GM18861 (cell line): Measurements from ENCODE around the gene TNP1.

Experiments used
- ATAC-seq: cut with Tn5 transposase; IDR thresholded peaks from one replicate; pipeline ENCODE4 v1.9.1; 2021; ENCODE audit not compliant: unreplicated experiment

Gene TNP1

GRCh38 chr2:216859944-216860343 is at the start of gene TNP1:
Gene TNP1, minus strand, starts transcription at chr2:216860064. Its CDS starts 30 bp downstream, at chr2:216860034.
- ATAC-seq: no peak

- no peak for ATAC-seq
Measured at GRCh38 chr2:216908300-216908699, 48.4 kb upstream of the TNP1 start.

- ATAC-seq: no peak
Measured at GRCh38 chr2:216905649-216906329, 45.9 kb upstream of the TNP1 start.

GRCh38 chr2:216904974-216905373 is 45.1 kb upstream of the TNP1 start:
- no peak for ATAC-seq

- ATAC-seq: no peak
Measured at GRCh38 chr2:216904554-216904953, 44.7 kb upstream of the TNP1 start.

- no peak for ATAC-seq
Measured at GRCh38 chr2:216903470-216903869, 43.6 kb upstream of the TNP1 start.

- no peak for ATAC-seq
Measured at GRCh38 chr2:216901273-216901672, 41.4 kb upstream of the TNP1 start.

GRCh38 chr2:216900406-216900805 is 40.5 kb upstream of the TNP1 start:
- no peak for ATAC-seq

- ATAC-seq: no peak
Measured at GRCh38 chr2:216897561-216898203, 37.8 kb upstream of the TNP1 start.

- ATAC-seq: no peak
Measured at GRCh38 chr2:216890138-216890537, 30.3 kb upstream of the TNP1 start.

- no peak for ATAC-seq
Measured at GRCh38 chr2:216888887-216889622, 29.2 kb upstream of the TNP1 start.

- no peak for ATAC-seq
Measured at GRCh38 chr2:216888081-216888480, 28.2 kb upstream of the TNP1 start.

GRCh38 chr2:216887138-216887537 is 27.3 kb upstream of the TNP1 start:
- no peak for ATAC-seq

- ATAC-seq: no peak
Measured at GRCh38 chr2:216885117-216885553, 25.3 kb upstream of the TNP1 start.

GRCh38 chr2:216884347-216884746 is 24.5 kb upstream of the TNP1 start:
- ATAC-seq: no peak

- no peak for ATAC-seq
Measured at GRCh38 chr2:216882876-216883275, 23.0 kb upstream of the TNP1 start.

GRCh38 chr2:216881411-216881810 is 21.5 kb upstream of the TNP1 start:
- ATAC-seq: no peak

- no peak for ATAC-seq
Measured at GRCh38 chr2:216880509-216881184, 20.8 kb upstream of the TNP1 start.

GRCh38 chr2:216879727-216880508 is 20.1 kb upstream of the TNP1 start:
- no peak for ATAC-seq

GRCh38 chr2:216878072-216878471 is 18.2 kb upstream of the TNP1 start:
- no peak for ATAC-seq

- ATAC-seq: no peak
Measured at GRCh38 chr2:216877085-216877484, 17.2 kb upstream of the TNP1 start.
